ENCODE results near the gene SPON1.

- TF ChIP-seq EZH2 (IDR thresholded peaks at IDR 0.05; ENCODE audit: insufficient read depth, poor library complexity, severe bottlenecking) (no peak), EZH2phosphoT487 (IDR thresholded peaks at IDR 0.05; ENCODE audit: insufficient read depth, low read depth) (no peak)
These were observed 165.2 kb downstream of the SPON1 start for GRCh38 chr11:14127679-14128078.

All from GM23248 (cell line).